Suprapubic skin (tissue), 3 donors: ENCODE measurements around the gene LARGE1.

Experiments
- POLR2A ChIP-seq, 2 donors: fragments of 450-650 bp; IDR thresholded peaks; one replicate each; pipeline ENCODE4 v1.6.1; 2017; ENCODE audit warnings: antibody characterized with exemption in 2 of 2, mild to moderate bottlenecking in 2 of 2, moderate library complexity in 2 of 2
- TF ChIP-seq, protein P1 (sequence below), 2 donors: fragments of 200-600 bp in 1 of 2; fragments of 450-650 bp in 1 of 2; sonication (generic) in 1 of 2; IDR thresholded peaks; one replicate each; pipeline ENCODE4 v1.5.1; 2016 to 2019; ENCODE audit warnings: antibody characterized with exemption in 2 of 2, mild to moderate bottlenecking in 1 of 2, moderate library complexity in 1 of 2

DNA sequence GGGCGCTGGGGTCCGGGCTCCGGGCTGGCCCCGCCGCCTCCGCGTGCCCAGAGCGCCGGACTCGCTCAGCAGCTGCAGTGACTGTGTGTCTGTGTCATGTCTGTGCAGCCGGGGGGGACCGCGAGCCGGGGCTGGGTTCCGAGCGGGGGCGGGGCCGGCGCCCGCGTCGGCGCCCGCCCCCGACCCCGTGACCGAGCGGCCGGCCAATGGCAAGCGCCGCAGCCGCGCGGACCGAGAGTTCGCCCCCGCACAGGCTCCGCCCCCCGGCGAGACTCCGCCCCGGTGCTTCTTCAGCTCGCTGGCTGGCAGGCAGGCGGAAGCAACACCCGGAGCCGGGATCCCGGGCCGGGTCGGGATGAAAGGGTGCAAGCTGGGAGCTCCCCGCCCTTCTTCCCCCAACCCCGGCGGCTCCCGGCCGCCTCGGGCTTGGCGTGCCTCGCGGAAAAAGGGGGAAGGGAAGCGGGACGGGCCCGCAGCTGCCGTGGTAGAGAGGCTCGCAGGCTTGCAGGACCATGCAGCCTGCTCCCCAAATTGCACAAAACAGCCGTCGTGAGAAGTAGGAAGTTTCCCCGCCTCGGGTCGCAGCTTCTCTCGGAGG, 750 bp upstream of the LARGE1 start:
- TF ChIP-seq POLR2A (IDR thresholded peaks at IDR 0.05) = peak; percentile 60 to 78
- TF ChIP-seq, protein P1, sequence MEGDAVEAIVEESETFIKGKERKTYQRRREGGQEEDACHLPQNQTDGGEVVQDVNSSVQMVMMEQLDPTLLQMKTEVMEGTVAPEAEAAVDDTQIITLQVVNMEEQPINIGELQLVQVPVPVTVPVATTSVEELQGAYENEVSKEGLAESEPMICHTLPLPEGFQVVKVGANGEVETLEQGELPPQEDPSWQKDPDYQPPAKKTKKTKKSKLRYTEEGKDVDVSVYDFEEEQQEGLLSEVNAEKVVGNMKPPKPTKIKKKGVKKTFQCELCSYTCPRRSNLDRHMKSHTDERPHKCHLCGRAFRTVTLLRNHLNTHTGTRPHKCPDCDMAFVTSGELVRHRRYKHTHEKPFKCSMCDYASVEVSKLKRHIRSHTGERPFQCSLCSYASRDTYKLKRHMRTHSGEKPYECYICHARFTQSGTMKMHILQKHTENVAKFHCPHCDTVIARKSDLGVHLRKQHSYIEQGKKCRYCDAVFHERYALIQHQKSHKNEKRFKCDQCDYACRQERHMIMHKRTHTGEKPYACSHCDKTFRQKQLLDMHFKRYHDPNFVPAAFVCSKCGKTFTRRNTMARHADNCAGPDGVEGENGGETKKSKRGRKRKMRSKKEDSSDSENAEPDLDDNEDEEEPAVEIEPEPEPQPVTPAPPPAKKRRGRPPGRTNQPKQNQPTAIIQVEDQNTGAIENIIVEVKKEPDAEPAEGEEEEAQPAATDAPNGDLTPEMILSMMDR (IDR thresholded peaks at IDR 0.05) = no peak
